Adrenal gland (tissue), 12 donors: ENCODE data around the gene ZBTB8B. TPM values are rescaled to one million over a fixed set of nuclear protein-coding genes. Genes with fewer than 3 reads are reported as not detected.

Experiments used
- DNase-seq, 7 donors: peaks; one replicate each; pipeline ENCODE4 v3.0.0-alpha.2; 2019 to 2020
- H3K27ac ChIP-seq, 5 donors: fragments of 200-600 bp; sonication (generic) in 4 of 5; 1 replicate in 3 of 5; 2 replicates in 2 of 5; pipeline versions ENCODE4 v1.5.1 to v1.8.0; 2016 to 2020; ENCODE audit warnings: mild to moderate bottlenecking in 1 of 5
- H3K27me3 ChIP-seq: fragments of 200-600 bp; 2 replicates; pipeline ENCODE4 v1.8.0; 2021
- H3K36me3 ChIP-seq, 2 donors: fragments of 200-600 bp; replicated peaks in 1 of 2; 1 replicate in 1 of 2; 2 replicates in 1 of 2; pipeline versions ENCODE4 v1.5.1 to v1.8.0; 2018 to 2022
- H3K4me1 ChIP-seq, 2 donors: fragments of 200-600 bp; replicated peaks in 1 of 2; 1 replicate in 1 of 2; 2 replicates in 1 of 2; pipeline versions ENCODE4 v1.5.1 to v1.8.0; 2018 to 2021
- H3K4me3 ChIP-seq, 4 donors: fragments of 200-600 bp; sonication (generic) in 3 of 4; one replicate each; pipeline ENCODE4 v1.5.1; 2016 to 2018
- H3K9me3 ChIP-seq, 3 donors: fragments of 200-600 bp; sonication (generic) in 1 of 3; replicated peaks in 1 of 3; 1 replicate in 2 of 3; 2 replicates in 1 of 3; pipeline versions ENCODE4 v1.5.1 to v1.8.0; 2016 to 2021
- CTCF ChIP-seq, 6 experiments: fragments of 450-650 bp in 4 of 6; fragments of 200-600 bp in 2 of 6; sonication (generic) in 1 of 6; IDR thresholded peaks; 1 replicate in 5 of 6; 2 replicates in 1 of 6; pipeline versions ENCODE4 v1.5.1 to v1.8.0; 2016 to 2021; ENCODE audit warnings: antibody characterized with exemption in 6 of 6, mild to moderate bottlenecking in 2 of 6, moderate library complexity in 1 of 6
- POLR2A ChIP-seq, 2 donors: fragments of 450-650 bp; IDR thresholded peaks; one replicate each; pipeline ENCODE4 v1.6.1; 2017; ENCODE audit warnings: antibody characterized with exemption in 2 of 2, mild to moderate bottlenecking in 2 of 2, moderate library complexity in 1 of 2
- WGBS, 4 donors: extraction: QIAGEN DNeasy Blood & Tissue Kit in 2 of 4; methylation state at CpG; one replicate each; pipeline versions ENCODE4 v1.1.5 to v1.1.7; 2013 to 2017; 5-methylcytosine and 5-hydroxymethylcytosine counted together
- intact Hi-C, 2 donors: fragments of 100-400 bp; cut with DNase I; formaldehyde crosslinking; loops; one replicate each; pipeline versions ENCODE4 v1.14.1 to v1.15.0; 2022 to 2023
- polyA plus RNA-seq, 3 donors: library from polyadenylated mRNA; stranded (reverse); fragments of 200-250 nt in 2 of 3; fragments of 350-450 nt in 1 of 3; fragmentation: Illumina TruSeq in 1 of 3; extraction: RNeasy Lipid Tissue Mini Kit (QIAGEN cat#74804) in 1 of 3; gene quantifications; one replicate each; pipeline ENCODE4 v1.2.3, GENCODE V29; 2013 to 2014
- total RNA-seq, 9 donors: library from RNA; depleted of rRNA in 4 of 9; stranded (reverse); fragments of >200 nt in 4 of 9; fragments of 120-200 nt in 1 of 9; fragmentation: NEBNext Ultra II Directional in 1 of 9; extraction: Animal tissue kit (Norgen Biotek cat#: 25700) in 1 of 9; gene quantifications; one replicate each; pipeline versions ENCODE4 v1.1.0 to v1.2.4, GENCODE V29; 2013 to 2023
- donor health status: healthy with polysubstance abuse.
- donor health status: Bipolar disorder and iron deficiency.
- donor health status: DM: yes; HTN: yes; CAD: no.
- donor health status: DM: no; HTN: no; CAD: no.
- donor health status: DM: no; HTN: no; CAD: no.
- donor health status: DM: yes; HTN: yes; CAD: no.

ZBTB8B gene
- total and polyA plus RNA-seq, 12 donors: under 0.01 to 0.89 (median 0.09) TPM; not detected in 2

DNA sequence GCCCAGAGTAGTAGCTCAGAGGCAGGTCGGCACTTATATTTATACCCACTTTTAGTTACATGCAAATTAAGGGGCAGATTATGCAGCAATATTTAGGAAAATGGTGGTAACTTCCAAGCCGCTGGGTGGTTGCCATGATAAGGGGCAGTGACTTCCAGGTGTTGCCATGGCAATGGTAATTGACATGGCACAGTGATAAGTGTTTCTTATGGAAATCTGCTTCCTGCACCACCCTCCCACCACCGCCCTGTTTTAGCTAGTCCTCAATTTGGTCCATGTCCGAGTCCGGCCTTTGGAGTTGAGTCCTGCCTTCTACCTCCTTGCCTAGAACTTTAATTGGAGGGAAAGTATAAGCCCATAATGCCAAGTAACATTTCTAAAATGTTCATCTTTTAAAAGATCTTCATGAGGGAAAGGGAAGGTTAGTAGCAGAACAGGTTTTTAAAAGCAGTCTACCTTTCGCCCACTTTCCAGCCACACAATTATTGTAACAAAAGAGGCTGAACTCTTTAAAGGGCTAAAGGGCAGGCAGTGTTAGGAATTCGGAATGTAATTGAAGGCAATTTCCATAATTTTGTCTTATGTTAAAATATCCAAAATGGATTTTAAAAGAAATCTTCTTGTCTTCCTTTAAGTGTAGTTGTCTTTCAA, 21.7 kb downstream of the ZBTB8B start:
- Histone ChIP-seq H3K36me3 (no peaks in the 10 kb centered on the region), H3K4me1 (peaks cover 12 to 17% of the 10 kb centered on the region in 2 donors), H3K27me3 (no peaks in the 10 kb centered on the region), H3K4me3 (no peak overlapping the region), H3K27ac (peak overlapping the region in 3 of 5 donors; percentile 60 to 80 (median 76)), H3K9me3 (no peaks in the 10 kb centered on the region)
- 83 to 96% (median 89%) methylated on average over 7 of the region's 7 CpGs for WGBS, 4 donors
- intact Hi-C loops: no loop called here
- TF ChIP-seq CTCF (IDR thresholded peaks at IDR 0.05): no peak
- TF ChIP-seq POLR2A (IDR thresholded peaks at IDR 0.05): no peak
- DNase-seq: no peak

DNA sequence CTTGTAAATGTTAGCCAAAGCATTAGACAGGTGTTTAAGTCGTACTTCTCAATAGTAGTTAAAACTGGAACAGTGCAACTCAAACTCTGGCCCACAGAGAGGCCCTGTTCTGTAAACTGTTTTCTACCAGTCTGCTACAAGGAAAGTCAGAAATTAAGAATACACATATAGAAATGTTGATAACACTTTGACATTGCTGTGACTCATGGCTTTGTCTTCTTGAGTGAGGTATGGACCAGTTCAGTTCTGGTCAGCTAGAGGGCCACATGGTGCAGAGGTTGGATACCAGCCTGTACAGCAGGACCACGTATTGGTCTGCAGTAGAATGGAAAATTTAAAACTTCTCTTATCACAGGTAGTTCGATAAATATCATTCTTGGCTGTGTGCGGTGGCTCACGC, 22.3 kb downstream of the ZBTB8B start:
- TF ChIP-seq POLR2A (IDR thresholded peaks at IDR 0.05) (no peak), CTCF (IDR thresholded peaks at IDR 0.05) (no peak)
- intact Hi-C loops: no loop called here
- WGBS, 4 donors: 87 to 94% (median 94%) methylated on average over 5 of the region's 5 CpGs

GRCh38 chr1:32489774-32490454, 25.0 kb downstream of the ZBTB8B start:
- DNase-seq: no peak
- intact Hi-C loops: no loop called here
- TF ChIP-seq POLR2A (IDR thresholded peaks at IDR 0.05) (no peak), CTCF (IDR thresholded peaks at IDR 0.05) (no peak)
- 90 to 94% (median 92%) methylated on average over 3 of the region's 3 CpGs for WGBS, 4 donors
- Histone ChIP-seq H3K27ac (no peak overlapping the region), H3K27me3 (no peaks in the 10 kb centered on the region), H3K36me3 (no peaks in the 10 kb centered on the region), H3K4me1 (peaks cover 12 to 16% of the 10 kb centered on the region in 2 donors), H3K9me3 (no peaks in the 10 kb centered on the region), H3K4me3 (no peak overlapping the region)

More for the DNA sequence above, 22.3 kb downstream of the ZBTB8B start:
- no peak overlapping the region for H3K4me3 ChIP-seq
- H3K4me1 ChIP-seq: peaks cover 12 to 17% of the 10 kb centered on the region in 2 donors
- H3K9me3 ChIP-seq: no peaks in the 10 kb centered on the region
- H3K36me3 ChIP-seq: no peaks in the 10 kb centered on the region
- no peak overlapping the region for H3K27ac ChIP-seq
- DNase-seq: no peak
- no peaks in the 10 kb centered on the region for H3K27me3 ChIP-seq

DNA sequence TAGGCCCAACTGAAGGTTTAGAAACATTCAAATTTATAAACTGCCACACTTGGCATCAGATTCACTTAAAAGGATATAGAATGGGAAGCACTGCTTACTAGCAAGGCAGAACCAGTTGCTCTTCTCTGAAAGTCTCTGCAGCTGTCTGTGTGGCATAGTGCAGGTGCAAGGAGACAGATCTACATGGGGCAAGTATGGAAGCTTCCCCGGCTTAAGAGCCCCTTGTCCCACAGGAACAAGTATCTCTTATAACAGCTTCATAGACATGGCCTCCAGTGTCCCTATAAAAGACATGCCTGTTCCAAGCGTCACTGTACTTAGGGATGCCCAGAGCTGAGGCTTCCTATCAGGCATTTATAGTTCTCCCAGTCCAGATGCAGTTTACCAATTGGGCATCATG, 26.5 kb downstream of the ZBTB8B start:
- Histone ChIP-seq H3K4me1 (peaks cover 5 to 8% of the 10 kb centered on the region in 2 donors), H3K36me3 (no peaks in the 10 kb centered on the region), H3K9me3 (no peaks in the 10 kb centered on the region), H3K27me3 (no peaks in the 10 kb centered on the region), H3K4me3 (no peak overlapping the region), H3K27ac (no peak overlapping the region)
- TF ChIP-seq CTCF (IDR thresholded peaks at IDR 0.05) (no peak), POLR2A (IDR thresholded peaks at IDR 0.05) (no peak)
- DNase-seq: no peak
- intact Hi-C loops: no loop called here
- 90 to 100% (median 98%) methylated on average over 2 of the region's 2 CpGs for WGBS, 4 donors
